ENCODE data around the gene ORM1.

The ORM1 gene

GRCh38 chr9:114369216-114370130 lies 46.6 kb downstream of the ORM1 start:
- no peak for DNase-seq

- DNase-seq = no peak
These were observed 47.5 kb downstream of the ORM1 start for GRCh38 chr9:114370251-114370967.

- no peak for DNase-seq
These were observed 48.0 kb downstream of the ORM1 start for GRCh38 chr9:114370968-114371320.

GRCh38 chr9:114371343-114371944 lies 48.5 kb downstream of the ORM1 start:
- DNase-seq = no peak

- no peak for DNase-seq
These were observed 49.3 kb downstream of the ORM1 start for GRCh38 chr9:114371973-114372917.

GRCh38 chr9:114372921-114373448 lies 50.1 kb downstream of the ORM1 start:
- no peak for DNase-seq

- no peak for DNase-seq
These were observed 51.2 kb downstream of the ORM1 start for GRCh38 chr9:114373960-114374730.

- DNase-seq = no peak
These were observed 52.0 kb downstream of the ORM1 start for GRCh38 chr9:114374936-114375335.

- no peak for DNase-seq
These were observed 52.7 kb downstream of the ORM1 start for GRCh38 chr9:114375386-114376175.
